Tibial nerve (tissue), 4 donors: Measurements from ENCODE around the gene PRDM11.

Experiments used
- CTCF ChIP-seq, 5 experiments: fragments of 200-600 bp in 3 of 5; fragments of 450-650 bp in 2 of 5; sonication (generic) in 3 of 5; IDR thresholded peaks; one replicate each; pipeline ENCODE4 v1.5.1; 2016 to 2019; ENCODE audit warnings: antibody characterized with exemption in 5 of 5, mild to moderate bottlenecking in 3 of 5, moderate library complexity in 2 of 5
- EP300 ChIP-seq, 2 donors: sonication (generic); formaldehyde crosslinking; IDR thresholded peaks; one replicate each; pipeline ENCODE4 v1.6.1; 2017; ENCODE audit warnings: antibody characterized with exemption in 2 of 2, mild to moderate bottlenecking in 1 of 2
- POLR2A ChIP-seq, 2 donors: fragments of 450-650 bp; IDR thresholded peaks; one replicate each; pipeline ENCODE4 v1.6.1; 2017; ENCODE audit warnings: antibody characterized with exemption in 2 of 2, mild to moderate bottlenecking in 2 of 2, moderate library complexity in 2 of 2

GRCh38 chr11:45278714-45279113 lies 132.3 kb downstream of the PRDM11 start:
- TF ChIP-seq CTCF (IDR thresholded peaks at IDR 0.05) (no peak), POLR2A (IDR thresholded peaks at IDR 0.05) (no peak), EP300 (IDR thresholded peaks at IDR 0.05) (no peak)
